ENCODE measurements around the gene IFI30.

IFI30 gene

GRCh38 chr19:18173572-18174288 is at the start of gene IFI30:
IFI30 (plus strand) TSS chr19:18173813; CDS start chr19:18173842, 29 bp downstream.
- Histone ChIP-seq H3F3A (ENCODE audit: control insufficient read depth, insufficient read depth) (peaks cover 36% of the 10 kb centered on the region), H3K36me3 (ENCODE audit: control insufficient read depth, low read length) (peaks cover 49% of the 10 kb centered on the region), H3K27me3 (ENCODE audit: control insufficient read depth, low read length) (no peaks in the 10 kb centered on the region), H3K27ac (ENCODE audit: low read depth, low read length) (peak within 1 kb of the TSS; percentile 97), H3K9me2 (replicated peaks; ENCODE audit: control insufficient read depth, low read length) (no peaks in the 10 kb centered on the region), H3K79me2 (ENCODE audit: control insufficient read depth, low read length) (peaks cover 46% of the 10 kb centered on the region), H4K20me1 (ENCODE audit: control insufficient read depth, insufficient read depth, low read depth, low read length) (peaks cover 9% of the 10 kb centered on the region), H3K4me3 (ENCODE audit: low read length) (peak within 1 kb of the TSS; percentile 96), H3K4me1 (ENCODE audit: control insufficient read depth, low read length) (peaks cover 73% of the 10 kb centered on the region), H3K4me2 (ENCODE audit: low read length) (peak within 1 kb of the TSS; percentile 99), H3K9me3 (ENCODE audit: control insufficient read depth, insufficient read depth, low read length) (no peaks in the 10 kb centered on the region)
- TF ChIP-seq EZH2phosphoT487 (IDR thresholded peaks at IDR 0.05; ENCODE audit: borderline replicate concordance, low read length) = no peak
- TF ChIP-seq, protein P1, sequence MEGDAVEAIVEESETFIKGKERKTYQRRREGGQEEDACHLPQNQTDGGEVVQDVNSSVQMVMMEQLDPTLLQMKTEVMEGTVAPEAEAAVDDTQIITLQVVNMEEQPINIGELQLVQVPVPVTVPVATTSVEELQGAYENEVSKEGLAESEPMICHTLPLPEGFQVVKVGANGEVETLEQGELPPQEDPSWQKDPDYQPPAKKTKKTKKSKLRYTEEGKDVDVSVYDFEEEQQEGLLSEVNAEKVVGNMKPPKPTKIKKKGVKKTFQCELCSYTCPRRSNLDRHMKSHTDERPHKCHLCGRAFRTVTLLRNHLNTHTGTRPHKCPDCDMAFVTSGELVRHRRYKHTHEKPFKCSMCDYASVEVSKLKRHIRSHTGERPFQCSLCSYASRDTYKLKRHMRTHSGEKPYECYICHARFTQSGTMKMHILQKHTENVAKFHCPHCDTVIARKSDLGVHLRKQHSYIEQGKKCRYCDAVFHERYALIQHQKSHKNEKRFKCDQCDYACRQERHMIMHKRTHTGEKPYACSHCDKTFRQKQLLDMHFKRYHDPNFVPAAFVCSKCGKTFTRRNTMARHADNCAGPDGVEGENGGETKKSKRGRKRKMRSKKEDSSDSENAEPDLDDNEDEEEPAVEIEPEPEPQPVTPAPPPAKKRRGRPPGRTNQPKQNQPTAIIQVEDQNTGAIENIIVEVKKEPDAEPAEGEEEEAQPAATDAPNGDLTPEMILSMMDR (IDR thresholded peaks at IDR 0.05; ENCODE audit: low read depth, low read length, poor library complexity, severe bottlenecking) = no peak

- Histone ChIP-seq H3K9me2 (replicated peaks; ENCODE audit: control insufficient read depth, low read length) (no peaks in the 10 kb centered on the region), H3K36me3 (ENCODE audit: control insufficient read depth, low read length) (peaks cover 33% of the 10 kb centered on the region), H3K79me2 (ENCODE audit: control insufficient read depth, low read length) (peaks cover 10% of the 10 kb centered on the region), H3K27ac (ENCODE audit: low read depth, low read length) (no peak overlapping the region), H3K4me1 (ENCODE audit: control insufficient read depth, low read length) (peaks cover 15% of the 10 kb centered on the region), H3K4me3 (ENCODE audit: low read length) (no peak overlapping the region), H3K9me3 (ENCODE audit: control insufficient read depth, insufficient read depth, low read length) (no peaks in the 10 kb centered on the region), H3K27me3 (ENCODE audit: control insufficient read depth, low read length) (no peaks in the 10 kb centered on the region), H4K20me1 (ENCODE audit: control insufficient read depth, insufficient read depth, low read depth, low read length) (no peaks in the 10 kb centered on the region; the same call in 1 of the 2 replicates), H3F3A (ENCODE audit: control insufficient read depth, insufficient read depth) (peaks cover 7% of the 10 kb centered on the region), H3K4me2 (ENCODE audit: low read length) (no peak overlapping the region)
- TF ChIP-seq EZH2phosphoT487 (IDR thresholded peaks at IDR 0.05; ENCODE audit: borderline replicate concordance, low read length) = no peak
- TF ChIP-seq, protein P1 (IDR thresholded peaks at IDR 0.05; ENCODE audit: low read depth, low read length, poor library complexity, severe bottlenecking) = no peak
Measured at GRCh38 chr19:18123819-18124218, 49.8 kb upstream of the IFI30 start.

DNA sequence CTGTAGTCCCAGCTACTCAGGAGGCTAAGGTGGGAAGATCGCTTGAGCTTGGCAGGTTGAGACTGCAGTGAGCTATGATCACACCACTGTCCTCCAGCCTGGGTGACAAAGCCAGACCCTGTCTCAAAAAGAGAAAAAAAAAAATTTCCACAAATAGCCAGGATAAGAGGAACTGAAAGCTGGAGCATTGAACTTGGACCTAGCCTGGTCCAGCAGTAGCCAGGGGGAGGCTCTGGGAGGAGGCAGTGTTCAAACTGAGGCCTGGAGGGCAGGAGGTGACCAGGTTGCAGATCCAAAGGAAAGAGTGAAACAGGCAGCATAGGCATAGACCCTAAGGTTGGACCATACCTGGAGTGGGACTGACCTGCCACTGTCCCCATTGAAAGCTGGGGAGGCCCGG is 47.5 kb upstream of the IFI30 start:
- Histone ChIP-seq H3K27ac (ENCODE audit: low read depth, low read length) (no peak overlapping the region), H3K27me3 (ENCODE audit: control insufficient read depth, low read length) (no peaks in the 10 kb centered on the region), H3K36me3 (ENCODE audit: control insufficient read depth, low read length) (peaks cover 43% of the 10 kb centered on the region), H3K4me3 (ENCODE audit: low read length) (no peak overlapping the region), H3K9me2 (replicated peaks; ENCODE audit: control insufficient read depth, low read length) (no peaks in the 10 kb centered on the region), H3K9me3 (ENCODE audit: control insufficient read depth, insufficient read depth, low read length) (no peaks in the 10 kb centered on the region), H3F3A (ENCODE audit: control insufficient read depth, insufficient read depth) (no peaks in the 10 kb centered on the region), H3K4me1 (ENCODE audit: control insufficient read depth, low read length) (0 out of 2 replicates have a peak, but pooled peaks cover 3% of the 10 kb centered on the region), H3K4me2 (ENCODE audit: low read length) (no peak overlapping the region), H3K79me2 (ENCODE audit: control insufficient read depth, low read length) (no peaks in the 10 kb centered on the region), H4K20me1 (ENCODE audit: control insufficient read depth, insufficient read depth, low read depth, low read length) (no peaks in the 10 kb centered on the region)
- TF ChIP-seq, protein P1 (IDR thresholded peaks at IDR 0.05; ENCODE audit: low read depth, low read length, poor library complexity, severe bottlenecking) = no peak
